DLD1 (cell line): ENCODE measurements around the gene CLEC4F.
"Not testable (repeated sequence)": the region's sequence is repeated elsewhere in the genome, so short reads cannot be mapped to it uniquely, and the experiment has no call there.

Source experiments
- in situ Hi-C: cut with HindIII; loops from 2 replicates; pipeline ENCODE4 v1.10.0; 2017; ENCODE audit warnings: low sequenced_read_pairs

The CLEC4F gene

DNA sequence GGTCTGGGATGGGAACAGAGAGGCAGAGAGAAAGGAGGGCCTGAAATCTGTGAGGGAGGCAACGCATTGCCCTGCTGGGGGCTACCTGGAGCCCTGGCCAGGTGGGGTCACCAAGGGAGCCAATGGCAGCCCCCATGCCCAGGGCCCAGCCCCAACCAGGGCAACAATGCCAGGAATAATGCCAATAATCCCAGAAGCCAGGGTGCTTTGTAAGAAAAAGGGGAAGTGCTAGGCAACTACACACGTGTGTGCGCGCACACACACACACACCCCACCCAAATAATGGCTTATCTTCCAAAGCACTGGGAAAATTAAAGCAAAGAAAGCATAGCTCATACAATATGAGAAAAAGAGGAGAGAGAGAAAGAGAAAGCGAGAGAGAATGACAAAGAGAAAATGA, 7.0 kb upstream of the CLEC4F start:
- in situ Hi-C loops = no loop called here

DNA sequence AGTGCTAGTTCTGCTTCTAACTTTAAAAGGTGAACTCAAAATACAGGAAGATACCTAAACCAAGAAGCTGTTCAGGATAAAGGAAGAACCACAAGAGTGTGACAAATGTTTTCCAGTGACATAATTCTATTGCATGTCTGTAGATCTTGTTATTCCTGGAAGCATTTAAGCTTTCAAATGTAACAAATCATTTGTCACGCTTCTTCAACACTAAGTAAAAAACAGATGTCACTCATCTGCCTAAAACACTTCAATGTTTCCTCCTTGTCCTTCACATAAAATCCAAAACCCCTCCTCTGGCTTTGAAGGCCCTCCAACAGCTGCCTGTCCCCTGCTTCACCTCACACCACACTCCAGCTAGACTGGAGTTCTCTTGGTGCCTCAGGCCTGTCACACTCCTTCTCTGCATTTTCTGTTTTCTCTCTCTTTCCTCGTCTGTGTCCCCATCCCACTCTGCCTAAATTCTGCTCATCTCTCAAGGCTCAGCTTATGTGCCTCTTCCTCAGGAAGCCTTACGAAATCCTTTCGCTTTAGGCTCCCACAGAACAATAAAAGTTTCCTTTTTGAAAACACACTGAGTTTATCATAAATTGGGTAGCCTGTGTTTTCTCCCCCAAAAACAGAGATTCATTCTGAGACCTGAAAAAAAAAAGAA, 6.4 kb upstream of the CLEC4F start:
- in situ Hi-C loops = no loop called here

DNA sequence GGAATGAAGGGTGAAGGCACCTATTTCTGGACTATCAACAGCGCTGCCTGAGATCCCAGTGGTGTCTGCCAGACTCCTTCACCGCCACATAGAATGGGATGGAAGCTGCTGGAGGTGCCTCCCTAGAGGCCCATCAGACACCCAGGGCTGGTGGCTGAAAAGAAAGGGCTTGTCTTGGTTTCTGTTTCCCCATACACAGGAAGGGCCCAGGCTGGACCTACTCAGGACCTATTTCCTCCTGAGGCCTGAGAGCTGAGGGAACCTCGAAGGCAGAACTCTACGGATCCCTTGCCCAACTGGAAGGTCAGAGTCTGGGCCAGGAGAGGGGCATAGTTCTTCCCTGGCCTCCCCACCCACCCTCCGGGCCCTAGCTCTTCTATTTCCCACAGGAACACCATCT, 2.9 kb upstream of the CLEC4F start:
- in situ Hi-C loops = no loop called here

DNA sequence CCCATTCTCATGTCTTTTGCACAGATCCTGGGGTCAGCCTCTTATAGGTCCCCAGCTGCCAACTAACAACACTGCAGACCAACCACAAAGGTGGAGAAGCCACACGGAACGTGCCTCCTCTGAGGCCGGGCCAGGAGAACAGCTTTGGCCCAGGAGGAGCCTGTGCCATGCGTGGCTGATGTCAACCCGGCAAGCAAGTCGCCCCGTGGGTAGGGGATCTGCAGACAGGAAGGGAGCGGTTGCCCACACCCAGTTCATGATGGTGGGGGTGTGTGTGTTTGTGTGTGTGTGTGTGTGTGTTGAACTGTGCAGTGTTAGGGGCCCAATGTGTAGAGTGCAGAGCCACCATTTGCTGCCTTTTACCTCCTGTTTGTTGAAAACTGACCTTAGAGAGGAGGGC, 2.4 kb upstream of the CLEC4F start:
- in situ Hi-C loops = no loop called here

DNA sequence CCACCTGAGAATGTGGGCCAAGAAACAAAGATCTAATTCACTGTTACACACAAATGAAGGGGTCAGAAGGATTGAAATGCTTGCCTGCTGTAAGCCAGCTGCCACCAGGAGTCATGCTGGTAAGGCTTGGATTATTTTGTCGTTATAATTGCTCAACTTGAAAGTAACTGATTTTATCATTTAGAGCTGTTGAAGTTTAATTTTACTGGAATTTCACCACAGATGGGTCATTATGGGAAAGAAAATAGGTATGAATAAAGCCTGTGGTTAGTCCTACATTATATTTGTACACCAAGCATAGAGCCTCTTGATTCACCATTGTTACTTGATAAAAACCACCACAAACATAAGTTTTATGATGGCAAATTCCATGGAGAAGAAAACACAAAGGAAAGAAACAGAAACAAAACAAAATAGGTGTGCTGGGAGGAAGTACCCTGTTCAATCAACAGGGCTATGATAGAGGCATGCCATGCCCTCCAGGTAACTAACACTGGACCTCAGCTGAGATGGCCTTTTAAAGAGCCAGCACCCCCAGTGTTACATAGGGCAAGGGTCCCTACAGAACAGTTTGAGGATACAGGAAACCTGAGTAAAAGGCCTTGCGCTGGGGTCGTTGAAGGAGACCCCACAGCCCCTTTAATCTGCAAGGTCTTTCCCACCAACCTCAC, 3.0 kb downstream of the CLEC4F start:
- in situ Hi-C loops = no loop called here

DNA sequence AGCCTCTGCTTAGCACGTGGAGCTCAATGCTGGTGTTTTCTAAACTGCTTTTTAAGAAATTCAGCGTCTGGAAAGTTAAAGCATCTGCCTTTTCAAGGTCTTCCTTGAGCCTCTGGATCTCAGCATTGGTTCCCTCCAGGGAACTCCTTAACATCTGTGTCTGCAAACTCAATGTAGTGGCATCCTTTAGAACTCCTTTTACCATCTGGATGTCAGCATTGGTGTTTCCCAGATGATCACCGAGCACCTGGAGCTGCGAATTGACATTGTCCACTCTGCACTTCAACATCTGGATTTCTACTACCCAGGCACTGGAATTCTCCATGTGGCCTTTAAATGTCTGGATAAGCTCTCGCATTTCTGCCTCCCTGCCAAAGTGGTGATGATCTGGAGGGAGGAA, 3.7 kb downstream of the CLEC4F start:
- in situ Hi-C loops = no loop called here

DNA sequence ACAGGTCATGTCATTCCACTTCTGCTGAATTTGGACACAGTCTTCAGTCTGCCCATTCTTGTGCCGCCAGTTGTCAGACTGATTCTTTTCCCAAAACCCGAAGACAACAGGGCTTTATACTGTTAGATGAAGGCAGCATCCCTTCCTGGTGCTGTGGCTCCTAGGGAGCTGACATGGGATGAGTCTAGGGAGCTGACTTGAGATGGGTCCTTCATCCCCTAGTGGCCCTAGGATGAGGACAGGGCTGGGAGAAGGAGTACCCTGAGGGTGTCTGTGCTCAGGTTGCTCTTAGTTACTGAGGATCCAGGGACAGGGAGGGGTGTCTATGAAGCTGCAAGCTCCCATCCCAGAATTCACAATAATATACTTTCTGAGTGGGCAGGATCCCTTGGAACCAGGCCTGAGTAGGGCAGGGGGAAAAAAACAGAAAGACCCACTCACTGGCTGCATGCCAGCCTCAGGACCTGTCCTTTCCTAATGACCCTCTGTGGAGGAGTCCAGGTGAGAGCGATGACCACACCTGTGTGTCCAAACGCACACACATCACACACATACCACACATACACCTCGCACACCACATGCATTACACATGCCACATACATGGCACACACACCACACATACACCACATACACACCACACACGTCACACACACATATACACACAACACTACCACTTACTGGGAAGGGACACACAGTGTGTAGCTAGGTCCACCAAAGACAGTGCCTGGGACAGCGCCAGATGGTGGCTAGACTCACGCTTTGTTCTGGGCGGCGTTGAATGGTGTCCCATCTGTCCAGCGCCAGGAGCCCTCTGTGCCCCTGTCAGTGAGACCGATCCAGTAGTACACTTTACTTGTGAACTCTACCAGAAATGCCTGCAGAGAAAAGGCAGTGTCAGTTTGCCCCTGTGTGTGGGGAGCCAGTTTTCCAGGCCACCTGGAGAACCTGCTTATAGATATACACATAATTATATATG, 11.1 kb downstream of the CLEC4F start:
- in situ Hi-C loops = no loop called here

DNA sequence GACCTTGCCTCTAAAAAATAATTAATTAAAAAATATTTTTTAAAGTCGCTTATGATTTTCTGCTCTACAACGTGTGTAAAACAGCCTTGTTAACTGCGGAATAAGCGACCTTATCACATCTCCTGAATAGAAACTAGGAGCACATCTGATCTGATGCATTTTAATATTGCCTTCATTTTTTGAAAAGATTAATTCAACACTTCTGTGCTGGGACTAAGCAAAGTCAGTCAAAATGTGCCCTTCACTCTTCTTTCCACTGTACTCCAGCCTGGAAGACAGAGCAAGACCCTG, 12.6 kb downstream of the CLEC4F start:
- in situ Hi-C loops = no loop called here

DNA sequence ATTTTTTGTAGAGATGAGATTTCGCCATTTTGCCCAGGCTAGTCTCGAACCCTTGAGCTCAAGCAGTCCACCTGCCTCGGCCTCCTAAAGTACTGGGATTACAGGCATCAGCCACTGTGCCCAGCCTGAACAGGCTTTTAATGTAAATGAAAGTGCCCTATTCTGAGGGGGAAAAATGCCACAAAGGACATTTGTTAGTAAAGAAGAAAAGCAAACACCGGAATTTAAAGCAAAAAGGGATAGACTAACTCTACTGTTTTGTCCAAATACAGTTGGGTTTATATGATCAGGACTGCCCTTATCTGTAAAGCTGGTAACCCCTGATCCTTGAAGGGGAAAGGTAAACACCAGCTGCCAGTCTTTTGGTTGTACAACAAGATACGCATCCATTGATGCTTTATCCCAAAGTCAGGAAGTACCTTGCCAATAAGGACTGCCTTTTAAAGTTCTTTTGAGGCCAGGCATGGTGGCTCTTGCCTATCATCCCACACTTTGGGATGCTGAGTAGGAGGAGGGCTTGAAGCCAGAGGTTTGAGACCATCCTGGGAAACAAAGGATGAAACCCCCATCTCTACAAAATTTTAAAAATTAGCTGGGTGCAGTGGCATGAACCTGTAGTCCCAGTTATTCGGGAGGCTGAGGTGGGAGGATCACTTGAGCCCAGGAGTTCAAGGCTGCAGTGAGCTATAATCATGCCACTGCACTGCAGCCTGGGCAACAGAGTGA, 13.1 kb downstream of the CLEC4F start:
- in situ Hi-C loops = no loop called here

DNA sequence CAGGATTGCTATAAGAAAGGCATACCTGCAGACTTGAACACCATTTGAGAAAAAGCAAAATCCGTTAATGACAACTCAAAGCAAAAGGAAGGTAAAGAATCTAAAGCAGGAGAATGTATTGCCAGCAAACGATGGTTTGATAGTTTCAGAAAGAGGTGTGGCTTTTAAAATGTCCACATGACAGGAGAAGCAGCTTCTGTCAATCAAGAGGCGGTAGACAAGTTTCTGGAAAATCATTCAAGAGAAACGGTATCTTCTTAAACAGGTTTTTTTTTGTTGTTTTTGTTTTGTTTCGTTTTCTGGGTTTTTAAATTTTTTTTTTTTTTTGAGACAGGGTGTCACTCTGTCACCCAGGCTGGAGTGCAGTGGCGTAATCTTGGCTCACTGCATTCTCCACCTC, 13.8 kb downstream of the CLEC4F start:
- in situ Hi-C loops = no loop called here

DNA sequence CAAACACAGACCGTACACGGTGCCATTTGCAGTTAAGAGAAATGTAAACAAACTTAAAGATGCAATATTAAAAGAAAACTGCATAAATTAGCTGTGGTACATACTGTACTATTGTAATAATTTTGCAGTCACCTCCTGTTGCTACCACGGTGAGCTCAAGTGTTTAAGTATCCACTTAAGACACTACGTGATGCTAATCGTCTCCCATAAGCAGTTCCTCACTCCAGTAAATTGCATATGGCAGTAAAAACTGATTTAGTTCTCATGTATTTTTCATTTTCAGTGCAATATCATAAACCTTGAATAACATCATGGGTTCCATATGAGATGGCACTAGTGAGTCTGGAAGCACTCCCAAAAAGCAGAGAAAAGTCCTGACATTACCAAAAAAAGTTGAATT, 14.4 kb downstream of the CLEC4F start:
- in situ Hi-C loops = no loop called here

DNA sequence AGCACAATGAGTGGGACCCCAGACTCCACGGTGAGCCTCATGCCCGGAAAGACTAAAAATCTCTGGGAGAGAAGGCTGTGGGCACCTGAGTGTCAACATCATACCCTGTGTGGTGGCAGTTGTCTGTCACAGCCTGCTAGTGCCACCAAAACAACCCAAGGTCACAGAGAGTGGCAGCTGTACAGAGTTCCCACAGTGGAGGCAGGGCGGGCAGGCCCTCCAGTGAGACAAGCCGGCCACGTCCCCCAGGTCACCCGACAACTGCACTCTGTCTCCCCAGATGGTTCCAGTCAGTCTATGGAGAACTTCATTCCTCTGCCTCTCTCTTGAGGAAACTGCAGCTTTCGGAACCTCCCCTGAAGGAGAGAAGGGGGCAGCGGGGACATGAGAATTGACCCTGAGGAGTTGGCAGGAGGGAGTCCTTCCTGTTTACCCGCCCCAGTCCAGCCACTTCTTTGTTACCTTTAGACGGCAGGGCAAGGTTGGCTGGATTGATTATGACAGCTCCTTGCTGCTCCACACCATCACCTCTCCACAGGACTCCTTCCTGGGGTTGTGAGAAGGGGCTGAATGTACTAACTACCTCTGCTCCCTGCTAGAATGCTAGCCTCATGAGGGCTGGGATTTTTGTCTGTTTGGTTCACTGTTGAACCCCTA, 18.7 kb downstream of the CLEC4F start:
- in situ Hi-C loops = no loop called here

DNA sequence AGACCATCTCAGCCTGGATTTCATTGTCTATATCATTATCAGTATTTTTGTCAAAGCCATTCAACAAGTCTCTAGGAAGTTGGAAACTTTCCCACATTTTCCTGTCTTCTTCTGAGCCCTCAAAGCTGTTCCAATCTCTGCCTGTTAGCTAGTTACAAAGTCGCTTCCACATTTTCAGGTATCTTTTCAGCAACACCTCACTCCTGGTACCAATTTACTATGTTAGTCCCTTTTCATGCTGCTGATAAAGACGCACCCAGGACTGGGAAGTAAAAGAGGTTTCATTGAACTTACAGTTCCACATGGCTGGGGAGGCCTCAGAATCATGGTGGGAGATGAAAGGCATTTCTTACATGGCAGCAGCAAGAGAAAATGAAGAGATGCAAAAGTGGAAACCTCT, 20.7 kb downstream of the CLEC4F start:
- in situ Hi-C loops = no loop called here

DNA sequence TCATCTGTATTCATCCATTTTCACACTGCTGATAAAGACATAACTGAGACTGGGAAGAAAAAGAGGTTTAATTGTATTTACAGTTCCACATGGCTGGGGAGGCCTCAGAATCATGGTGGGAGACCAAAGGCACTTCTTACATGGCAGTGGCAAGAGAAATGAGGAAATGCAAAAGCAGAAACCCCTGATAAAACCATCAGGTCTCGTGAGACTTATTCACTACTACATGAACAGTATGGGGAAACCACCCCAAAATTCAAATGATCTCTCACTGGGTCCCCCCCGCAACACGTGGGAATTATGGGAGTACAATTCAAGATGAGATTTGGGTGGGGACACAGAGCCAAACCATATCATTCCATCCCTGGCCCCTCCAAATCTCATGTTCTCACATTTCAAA, 22.4 kb downstream of the CLEC4F start:
- in situ Hi-C loops = not testable (repeated sequence)

DNA sequence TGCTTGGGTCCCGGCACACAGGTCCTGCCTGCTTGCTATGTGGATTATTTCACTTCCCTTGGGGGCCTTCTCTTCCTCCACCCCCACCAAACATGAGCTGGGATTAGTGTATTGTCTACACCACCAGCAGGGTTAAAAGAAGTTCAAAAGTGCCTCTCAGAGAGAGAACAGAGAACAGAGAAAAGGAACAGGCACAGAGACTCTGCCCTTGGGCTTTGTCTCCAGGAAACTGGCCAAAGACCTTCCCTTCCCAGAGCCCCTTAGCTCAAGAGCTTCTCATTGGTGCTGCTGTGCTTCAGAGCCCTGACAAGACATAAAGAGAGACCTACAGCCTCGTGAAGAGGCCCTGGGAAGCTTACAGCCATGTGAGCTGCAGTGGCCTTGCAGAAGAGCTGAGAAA, 22.9 kb downstream of the CLEC4F start:
- in situ Hi-C loops = no loop called here

DNA sequence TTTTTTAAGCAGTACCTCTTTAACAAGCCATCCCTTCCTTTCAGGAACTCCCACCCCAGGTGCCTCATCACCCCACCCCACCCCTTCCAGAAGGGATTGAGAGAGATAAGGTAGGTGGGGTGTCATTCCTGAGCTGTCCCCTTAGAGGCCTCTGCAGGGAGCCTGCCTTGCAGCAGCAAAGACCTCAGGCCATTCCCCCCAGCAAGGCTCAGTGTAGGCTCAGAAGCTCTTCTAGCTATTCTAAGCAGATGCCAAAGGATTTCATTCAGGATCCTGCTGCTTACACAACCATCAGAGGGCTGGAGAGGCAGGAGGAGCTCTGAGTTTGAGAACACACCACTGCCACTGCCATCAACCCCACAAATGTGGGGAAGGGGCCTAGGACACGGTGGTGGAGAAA, 24.1 kb downstream of the CLEC4F start:
- in situ Hi-C loops = no loop called here

DNA sequence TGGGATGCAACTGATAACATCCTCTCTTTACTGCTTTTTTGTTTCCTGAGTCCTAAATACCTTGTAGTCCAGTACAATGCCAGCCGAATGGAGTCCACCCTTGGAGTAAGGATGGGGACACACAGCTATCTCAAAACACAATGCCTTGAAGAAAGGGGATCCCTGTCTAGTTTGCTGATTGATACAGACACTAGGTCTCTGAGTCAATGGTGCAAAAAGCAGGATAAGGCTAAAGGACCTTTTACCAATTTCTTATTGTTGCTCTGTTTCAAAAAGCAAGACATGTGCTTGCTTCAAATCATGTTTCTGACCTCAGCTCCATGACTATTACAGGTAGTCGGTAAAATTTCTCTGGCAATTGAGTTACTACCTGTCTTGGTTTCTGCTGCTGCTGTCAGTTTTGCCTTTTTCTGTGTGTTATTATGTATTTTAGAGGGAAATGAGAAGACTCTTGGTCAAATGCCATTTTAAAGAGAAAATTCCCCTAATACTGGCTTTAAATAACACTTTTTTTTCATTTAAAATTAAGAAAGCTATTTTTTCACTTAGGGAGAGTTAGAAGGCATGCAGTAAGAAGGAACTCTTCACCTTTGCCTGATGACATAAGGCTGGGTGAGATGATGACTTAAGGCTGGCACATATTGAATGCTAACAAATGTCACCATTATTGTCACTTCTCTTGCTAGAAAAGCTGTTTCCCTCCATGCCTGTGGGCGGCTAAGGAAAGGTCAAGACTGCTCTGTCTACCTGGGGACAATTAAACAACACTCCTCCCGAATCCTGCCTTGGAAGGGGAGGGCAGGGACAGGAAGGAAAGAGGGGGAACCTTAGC, 25.0 kb downstream of the CLEC4F start:
- in situ Hi-C loops = no loop called here

DNA sequence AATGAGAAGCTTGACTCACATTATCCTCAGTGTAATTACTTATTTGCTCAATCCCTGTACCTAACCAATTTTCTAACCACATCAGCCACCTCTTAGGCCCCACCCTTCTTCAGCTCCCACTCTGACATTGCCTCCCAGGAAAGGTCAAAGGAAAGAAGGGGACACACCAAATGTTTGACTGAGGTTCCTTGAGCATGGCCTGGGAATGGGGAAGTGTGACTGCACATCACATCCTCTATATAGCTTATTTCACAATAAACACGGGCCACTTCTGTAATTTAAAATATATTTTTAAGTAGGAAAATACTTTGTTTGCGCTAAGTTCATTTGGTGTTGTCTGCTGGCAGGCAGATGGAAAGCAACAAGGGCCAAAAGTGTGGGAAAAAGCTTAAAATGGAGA, 26.9 kb downstream of the CLEC4F start:
- in situ Hi-C loops = no loop called here

DNA sequence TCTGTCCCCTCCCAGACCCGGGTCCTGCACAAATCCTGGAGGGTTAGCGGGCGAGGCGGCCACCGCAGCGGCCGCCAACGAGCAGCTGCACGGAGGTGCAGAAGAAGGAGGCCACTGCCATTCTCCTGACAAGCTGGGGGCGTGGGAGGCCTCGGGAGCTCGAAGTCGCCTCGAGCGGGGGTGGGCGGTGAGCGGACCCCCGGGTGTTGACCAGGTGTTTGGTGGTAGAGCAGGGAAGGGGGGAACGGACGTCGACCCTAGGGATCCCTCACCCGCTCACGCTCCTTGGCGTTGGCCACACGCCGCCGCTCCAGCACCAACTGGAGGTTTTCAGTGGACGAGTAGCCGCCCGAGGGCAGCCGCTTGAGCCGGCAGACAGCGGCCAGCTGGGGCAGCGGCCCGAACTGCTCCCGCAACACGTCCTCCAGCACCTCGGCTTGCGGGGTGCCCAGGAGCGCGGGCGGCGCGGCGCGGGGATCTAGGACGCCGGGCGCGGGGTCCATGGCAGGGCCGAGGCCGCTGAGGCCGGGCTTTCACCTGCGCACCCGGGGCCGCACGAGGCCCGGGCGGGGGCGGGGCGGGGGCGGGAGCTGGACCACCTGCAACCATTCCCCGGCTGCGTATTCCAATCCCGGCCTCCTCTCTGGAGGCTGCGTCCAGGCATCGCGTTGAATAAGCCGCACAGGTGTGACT, 30.1 kb downstream of the CLEC4F start, which contains the start of gene FIGLA:
FIGLA (minus strand) TSS at position 508 of the 693 bp plus-strand sequence; CDS start at position 503, 5 bp downstream.
- in situ Hi-C loops = no loop called here
